HG03354 (cell line): ENCODE results near the gene POR.
A peak's percentile ranks its signal among the peaks of the same experiment; 100 is the strongest.
"Not testable (repeated sequence)": the region's sequence is repeated elsewhere in the genome, so short reads cannot be mapped to it uniquely, and the experiment has no call there.

Experiments used
- ATAC-seq: cut with Tn5 transposase; IDR thresholded peaks from one replicate; pipeline ENCODE4 v1.9.1; 2021; ENCODE audit warnings: mild to moderate bottlenecking; ENCODE audit not compliant: unreplicated experiment, poor library complexity, severe bottlenecking

Gene POR

GRCh38 chr7:75914655-75915415, at the start of gene POR:
POR (plus strand) TSS chr7:75915155; CDS start chr7:75954002, 38,847 bp downstream.
- peak; percentile 94 for ATAC-seq

- ATAC-seq: no peak
Observed at GRCh38 chr7:75866114-75866488, 48.9 kb upstream of the POR start.

- no peak for ATAC-seq
Observed at GRCh38 chr7:75866489-75867389, 48.2 kb upstream of the POR start.

GRCh38 chr7:75867390-75867717, 47.6 kb upstream of the POR start:
- no peak for ATAC-seq

- ATAC-seq: no peak
Observed at GRCh38 chr7:75868153-75868552, 46.8 kb upstream of the POR start.

- no peak for ATAC-seq
Observed at GRCh38 chr7:75869776-75870379, 45.1 kb upstream of the POR start.

- ATAC-seq: no peak
Observed at GRCh38 chr7:75870557-75871161, 44.3 kb upstream of the POR start.

- no peak for ATAC-seq
Observed at GRCh38 chr7:75872073-75872782, 42.7 kb upstream of the POR start.

- not testable (repeated sequence) for ATAC-seq
Observed at GRCh38 chr7:75874180-75874579, 40.8 kb upstream of the POR start.

GRCh38 chr7:75875113-75876080, 39.6 kb upstream of the POR start:
- no peak for ATAC-seq

GRCh38 chr7:75876126-75876881, 38.7 kb upstream of the POR start:
- no peak for ATAC-seq

GRCh38 chr7:75878312-75878768, 36.6 kb upstream of the POR start:
- ATAC-seq: peak; percentile 49

- peak; percentile 92 for ATAC-seq
Observed at GRCh38 chr7:75878769-75879611, 36.0 kb upstream of the POR start, which contains the start of gene RHBDD2. RHBDD2 (plus strand) TSS chr7:75879034; CDS start chr7:75879083, 49 bp downstream.

GRCh38 chr7:75879771-75880184, 35.2 kb upstream of the POR start:
- ATAC-seq: no peak

GRCh38 chr7:75880242-75880641, 34.7 kb upstream of the POR start:
- no peak for ATAC-seq

GRCh38 chr7:75881436-75882095, 33.4 kb upstream of the POR start:
- ATAC-seq: no peak
